ENCODE results near the gene SLC4A7.

SLC4A7 gene

GRCh38 chr3:27360113-27361078, 123.8 kb downstream of the SLC4A7 start:
- no peak overlapping the region for H3K4me3 ChIP-seq (replicated peaks; ENCODE audit: low read depth, low read length)
- DNase-seq (ENCODE audit: low read depth): peak; percentile 43
- TF ChIP-seq CTCF (IDR thresholded peaks at IDR 0.05; ENCODE audit: low read length, missing control alignments): no peak

- no peak overlapping the region for H3K4me3 ChIP-seq (replicated peaks; ENCODE audit: low read depth, low read length)
- no peak for DNase-seq (ENCODE audit: low read depth)
- TF ChIP-seq CTCF (IDR thresholded peaks at IDR 0.05; ENCODE audit: low read length, missing control alignments): no peak
Measured at GRCh38 chr3:27358372-27358771, 125.8 kb downstream of the SLC4A7 start.

- DNase-seq (ENCODE audit: low read depth): peak; percentile 76
- TF ChIP-seq CTCF (IDR thresholded peaks at IDR 0.05; ENCODE audit: low read length, missing control alignments): peak; percentile 79
- no peak overlapping the region for H3K4me3 ChIP-seq (replicated peaks; ENCODE audit: low read depth, low read length)
Measured at GRCh38 chr3:27357665-27358258, 126.4 kb downstream of the SLC4A7 start.

GRCh38 chr3:27356976-27357375, 127.2 kb downstream of the SLC4A7 start:
- H3K4me3 ChIP-seq (replicated peaks; ENCODE audit: low read depth, low read length): no peak overlapping the region
- peak; percentile 24 for DNase-seq (ENCODE audit: low read depth)
- TF ChIP-seq CTCF (IDR thresholded peaks at IDR 0.05; ENCODE audit: low read length, missing control alignments): no peak

- no peak overlapping the region for H3K4me3 ChIP-seq (replicated peaks; ENCODE audit: low read depth, low read length)
- no peak for TF ChIP-seq CTCF (IDR thresholded peaks at IDR 0.05; ENCODE audit: low read length, missing control alignments)
- no peak for DNase-seq (ENCODE audit: low read depth)
Measured at GRCh38 chr3:27354588-27355203, 129.5 kb downstream of the SLC4A7 start.

DNA sequence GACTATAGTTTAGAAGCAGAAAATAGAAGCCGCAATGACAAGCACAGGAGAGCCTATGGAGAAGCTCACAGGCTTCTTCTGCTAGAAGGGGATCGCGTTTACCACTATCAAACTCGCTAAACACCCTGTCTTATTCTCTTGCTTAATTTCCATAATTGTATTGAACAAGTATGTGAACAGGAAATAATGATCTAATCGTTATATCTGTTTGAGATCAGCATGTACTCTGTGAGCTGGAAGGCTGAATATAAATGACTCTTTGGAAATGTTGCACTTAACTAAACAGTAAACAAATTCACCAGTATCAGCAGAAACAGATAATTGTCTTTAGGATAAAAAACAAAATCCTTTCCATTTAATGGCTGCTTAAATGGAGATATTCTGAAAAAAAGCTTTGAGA, 130.0 kb downstream of the SLC4A7 start:
- DNase-seq (ENCODE audit: low read depth): no peak
- H3K4me3 ChIP-seq (replicated peaks; ENCODE audit: low read depth, low read length): no peak overlapping the region
- no peak for TF ChIP-seq CTCF (IDR thresholded peaks at IDR 0.05; ENCODE audit: low read length, missing control alignments)
